Fibroblast of lung (primary cell): ENCODE results near the gene OR10T2. TPM values are rescaled to one million over a fixed set of nuclear protein-coding genes. Genes with fewer than 3 reads are reported as not detected.

Source experiments
- polyA plus RNA-seq, 2 donors: library from polyadenylated mRNA; depleted of rRNA in 1 of 2; stranded (reverse) in 1 of 2; unstranded in 1 of 2; fragments of >200 nt; gene quantifications; 2 replicates each; pipeline ENCODE4 v1.2.1, GENCODE V29; 2011 to 2012; ENCODE audit warnings: missing spikeins in 1 of 2
- total RNA-seq: library from RNA; depleted of rRNA; stranded (reverse); fragments of >200 nt; gene quantifications from 2 replicates; pipeline ENCODE4 v1.2.1, GENCODE V29; 2014

OR10T2 gene
- total and polyA plus RNA-seq, 2 donors (not counting 1 experiment from before 2014, with no cell fraction given), result not detected

Other genes with a start within 250 kb of the OR10T2 start
- 0.51 and 0.66 TPM in 2 replicates for gene CD1D, start 218.6 kb downstream of the OR10T2 start, total RNA-seq
- gene CD1D, start 218.6 kb downstream of the OR10T2 start, polyA plus RNA-seq, result not detected in 2 replicates
- gene CD1A, start 145.0 kb downstream of the OR10T2 start, total RNA-seq, result not detected in 2 replicates
- not detected in 2 replicates for gene CD1A, start 145.0 kb downstream of the OR10T2 start, polyA plus RNA-seq
- not detected in 2 replicates for gene CD1C, start 109.5 kb downstream of the OR10T2 start, total RNA-seq
- not detected in 2 replicates for gene CD1C, start 109.5 kb downstream of the OR10T2 start, polyA plus RNA-seq
- not detected in 2 replicates for gene CD1B, start 67.9 kb downstream of the OR10T2 start, total RNA-seq
- not detected in 2 replicates for gene CD1B, start 67.9 kb downstream of the OR10T2 start, polyA plus RNA-seq
- not detected in 2 replicates for gene CD1E, start 45.6 kb downstream of the OR10T2 start, total RNA-seq
- not detected in 2 replicates for gene CD1E, start 45.6 kb downstream of the OR10T2 start, polyA plus RNA-seq
- gene OR10K2, start 26.8 kb upstream of the OR10T2 start, total RNA-seq, result not detected in 2 replicates
- not detected in 2 replicates for gene OR10K2, start 26.8 kb upstream of the OR10T2 start, polyA plus RNA-seq
- gene OR10K1, start 62.4 kb upstream of the OR10T2 start, total RNA-seq, result not detected in 2 replicates
- gene OR10K1, start 62.4 kb upstream of the OR10T2 start, polyA plus RNA-seq, result not detected in 2 replicates
- not detected in 2 replicates for gene OR10R2, start 72.8 kb upstream of the OR10T2 start, total RNA-seq
- not detected in 2 replicates for gene OR10R2, start 72.8 kb upstream of the OR10T2 start, polyA plus RNA-seq
- not detected in 2 replicates for gene OR6Y1, start 154.9 kb upstream of the OR10T2 start, total RNA-seq
- gene OR6Y1, start 154.9 kb upstream of the OR10T2 start, polyA plus RNA-seq, result not detected in 2 replicates
- not detected in 2 replicates for gene OR6P1, start 171.1 kb upstream of the OR10T2 start, total RNA-seq
- not detected in 2 replicates for gene OR6P1, start 171.1 kb upstream of the OR10T2 start, polyA plus RNA-seq
- gene OR10X1, start 180.4 kb upstream of the OR10T2 start, total RNA-seq, result not detected in 2 replicates
- not detected in 2 replicates for gene OR10X1, start 180.4 kb upstream of the OR10T2 start, polyA plus RNA-seq
- gene OR10Z1, start 205.8 kb upstream of the OR10T2 start, total RNA-seq, result under 0.01 TPM in 1 of 2 replicates, not detected in the other
- not detected in 2 replicates for gene OR10Z1, start 205.8 kb upstream of the OR10T2 start, polyA plus RNA-seq